Measurements from ENCODE around the gene TLDC2.

DNA sequence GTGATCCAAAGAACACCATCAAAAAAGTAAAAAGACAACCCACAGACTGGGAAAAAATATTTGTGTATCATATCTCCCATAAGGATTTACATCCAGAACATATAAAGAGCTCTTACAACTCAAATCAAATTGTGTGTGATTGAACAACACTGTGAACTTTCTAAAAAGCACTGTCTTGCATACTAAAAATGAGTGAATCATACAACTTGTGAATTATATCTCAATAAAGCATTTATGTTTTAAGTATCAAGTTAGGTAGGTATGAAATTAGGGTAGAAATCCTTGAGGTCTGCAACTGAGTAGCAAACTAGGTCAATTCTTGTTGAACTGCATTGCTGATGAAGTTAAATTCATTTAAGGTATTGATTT is 61.4 kb downstream of the TLDC2 start:
- TF ChIP-seq, protein P1, sequence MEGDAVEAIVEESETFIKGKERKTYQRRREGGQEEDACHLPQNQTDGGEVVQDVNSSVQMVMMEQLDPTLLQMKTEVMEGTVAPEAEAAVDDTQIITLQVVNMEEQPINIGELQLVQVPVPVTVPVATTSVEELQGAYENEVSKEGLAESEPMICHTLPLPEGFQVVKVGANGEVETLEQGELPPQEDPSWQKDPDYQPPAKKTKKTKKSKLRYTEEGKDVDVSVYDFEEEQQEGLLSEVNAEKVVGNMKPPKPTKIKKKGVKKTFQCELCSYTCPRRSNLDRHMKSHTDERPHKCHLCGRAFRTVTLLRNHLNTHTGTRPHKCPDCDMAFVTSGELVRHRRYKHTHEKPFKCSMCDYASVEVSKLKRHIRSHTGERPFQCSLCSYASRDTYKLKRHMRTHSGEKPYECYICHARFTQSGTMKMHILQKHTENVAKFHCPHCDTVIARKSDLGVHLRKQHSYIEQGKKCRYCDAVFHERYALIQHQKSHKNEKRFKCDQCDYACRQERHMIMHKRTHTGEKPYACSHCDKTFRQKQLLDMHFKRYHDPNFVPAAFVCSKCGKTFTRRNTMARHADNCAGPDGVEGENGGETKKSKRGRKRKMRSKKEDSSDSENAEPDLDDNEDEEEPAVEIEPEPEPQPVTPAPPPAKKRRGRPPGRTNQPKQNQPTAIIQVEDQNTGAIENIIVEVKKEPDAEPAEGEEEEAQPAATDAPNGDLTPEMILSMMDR (IDR thresholded peaks at IDR 0.05; ENCODE audit: insufficient read depth, low read length): no peak
- no peak for TF ChIP-seq POLR2AphosphoS5 (IDR thresholded peaks at IDR 0.05; ENCODE audit: low read depth)
- TF ChIP-seq, protein P2, sequence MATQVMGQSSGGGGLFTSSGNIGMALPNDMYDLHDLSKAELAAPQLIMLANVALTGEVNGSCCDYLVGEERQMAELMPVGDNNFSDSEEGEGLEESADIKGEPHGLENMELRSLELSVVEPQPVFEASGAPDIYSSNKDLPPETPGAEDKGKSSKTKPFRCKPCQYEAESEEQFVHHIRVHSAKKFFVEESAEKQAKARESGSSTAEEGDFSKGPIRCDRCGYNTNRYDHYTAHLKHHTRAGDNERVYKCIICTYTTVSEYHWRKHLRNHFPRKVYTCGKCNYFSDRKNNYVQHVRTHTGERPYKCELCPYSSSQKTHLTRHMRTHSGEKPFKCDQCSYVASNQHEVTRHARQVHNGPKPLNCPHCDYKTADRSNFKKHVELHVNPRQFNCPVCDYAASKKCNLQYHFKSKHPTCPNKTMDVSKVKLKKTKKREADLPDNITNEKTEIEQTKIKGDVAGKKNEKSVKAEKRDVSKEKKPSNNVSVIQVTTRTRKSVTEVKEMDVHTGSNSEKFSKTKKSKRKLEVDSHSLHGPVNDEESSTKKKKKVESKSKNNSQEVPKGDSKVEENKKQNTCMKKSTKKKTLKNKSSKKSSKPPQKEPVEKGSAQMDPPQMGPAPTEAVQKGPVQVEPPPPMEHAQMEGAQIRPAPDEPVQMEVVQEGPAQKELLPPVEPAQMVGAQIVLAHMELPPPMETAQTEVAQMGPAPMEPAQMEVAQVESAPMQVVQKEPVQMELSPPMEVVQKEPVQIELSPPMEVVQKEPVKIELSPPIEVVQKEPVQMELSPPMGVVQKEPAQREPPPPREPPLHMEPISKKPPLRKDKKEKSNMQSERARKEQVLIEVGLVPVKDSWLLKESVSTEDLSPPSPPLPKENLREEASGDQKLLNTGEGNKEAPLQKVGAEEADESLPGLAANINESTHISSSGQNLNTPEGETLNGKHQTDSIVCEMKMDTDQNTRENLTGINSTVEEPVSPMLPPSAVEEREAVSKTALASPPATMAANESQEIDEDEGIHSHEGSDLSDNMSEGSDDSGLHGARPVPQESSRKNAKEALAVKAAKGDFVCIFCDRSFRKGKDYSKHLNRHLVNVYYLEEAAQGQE (IDR thresholded peaks at IDR 0.05; ENCODE audit: insufficient replicate concordance, low read depth): no peak
- no peak for TF ChIP-seq GABPA (IDR thresholded peaks at IDR 0.05; ENCODE audit: low read depth)
- TF ChIP-seq SPI1 (IDR thresholded peaks at IDR 0.05; ENCODE audit: borderline replicate concordance, low read depth): no peak
